ENCODE measurements around the gene PXMP2.

DNA sequence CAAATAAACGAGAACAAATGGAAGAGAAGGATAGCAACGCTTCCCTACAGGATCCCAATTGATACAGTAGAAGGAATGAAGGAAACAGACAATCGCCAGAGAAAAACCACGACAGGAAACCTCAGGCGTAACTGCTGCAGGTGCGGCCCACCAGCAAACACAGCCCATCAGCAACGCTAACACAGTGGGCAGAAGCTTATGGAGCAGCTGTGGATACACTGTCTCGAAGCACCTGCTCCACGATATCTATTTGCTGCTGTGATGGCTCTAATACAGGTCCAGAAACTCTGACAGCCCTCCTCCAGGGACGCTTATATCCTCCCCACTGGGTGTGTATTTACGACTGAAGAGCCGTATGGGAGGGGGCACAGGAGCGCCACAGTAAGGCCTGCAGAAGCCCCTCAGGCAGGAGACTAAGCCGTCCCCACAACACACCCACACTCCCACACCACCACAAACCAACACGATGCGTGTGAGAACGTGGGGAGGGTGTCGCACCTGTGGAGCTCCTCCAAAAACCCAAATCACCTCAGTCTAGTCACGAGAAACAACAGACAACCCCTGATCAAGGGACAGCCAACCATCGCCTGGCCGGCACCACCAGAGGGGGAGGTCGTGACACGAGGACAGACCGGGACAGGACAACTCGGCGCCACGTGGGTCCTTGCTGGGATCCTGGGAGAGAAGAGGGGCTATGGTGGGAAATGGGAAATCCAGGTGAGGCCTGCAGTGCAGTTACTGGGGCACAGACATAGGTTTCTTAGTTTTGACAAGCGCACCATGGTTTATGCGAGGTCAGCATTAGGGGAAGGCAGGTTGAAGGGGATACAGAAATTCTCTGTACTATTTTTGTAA lies 24.3 kb upstream of the PXMP2 start:
- TF ChIP-seq CTCF (IDR thresholded peaks at IDR 0.05): no peak
- TF ChIP-seq POLR2A (IDR thresholded peaks at IDR 0.05): no peak

Data from heart left ventricle (tissue), 13 donors.